HCT116 (cell line): ENCODE data around the gene PLCB4. TPM values are rescaled to one million over a fixed set of nuclear protein-coding genes. Genes with fewer than 3 reads are reported as not detected.

Source experiments
- ATAC-seq: fragments of 200-7000 bp; cut with Tn5 transposase; 2 replicates; pipeline ENCODE4 v1.9.1; 2020; ENCODE audit warnings: mild to moderate bottlenecking, moderate library complexity
- BruUV-seq: library from RNA; stranded (reverse); fragments of 400-500 nt; replicated peaks from 2 replicates; lab custom pipeline; 2021; lab: Mats Ljungman, UMichigan
- CTCF ChIA-PET: fragments of 300-600 bp; sonication (Branson Sonifier 250); formaldehyde crosslinking; loops from one replicate; lab custom pipeline; 2021; ENCODE audit warnings: antibody characterized with exemption; lab: Charles Lee
- POLR2A ChIA-PET: fragments of 300-600, 350-600 bp; sonication (Branson Sonifier 250); formaldehyde crosslinking; loops from one replicate; lab custom pipeline; 2021; ENCODE audit warnings: antibody characterized with exemption; lab: Charles Lee
- RAD21 ChIA-PET, 2 experiments: fragments of 300-600 bp; sonication (Branson Sonifier 250); formaldehyde crosslinking; loops; one replicate each; lab custom pipeline; 2023; ENCODE audit warnings: low total read pairs in 2 of 2; ENCODE audit not compliant: uncharacterized antibody in 2 of 2, unreplicated experiment in 2 of 2, low non-redundant PET in 1 of 2; lab: Charles Lee
- DNase-seq: peaks from one replicate; pipeline ENCODE4 v3.0.0-alpha.2; 2010; ENCODE audit warnings: low read depth, low spot score
- H2AFZ ChIP-seq: fragments of 200-600 bp; shearing (Covaris generic), sonication (generic); 2 replicates; pipeline ENCODE4 v1.6.1; 2017; ENCODE audit warnings: low read depth, mixed run types, mixed read lengths, antibody characterized with exemption, low read length; ENCODE audit not compliant: poor library complexity, severe bottlenecking
- H3K27ac ChIP-seq: 2 replicates; pipeline ENCODE4 v1.5.1; 2012; ENCODE audit warnings: low read depth, low read length
- H3K27me3 ChIP-seq: fragments of 200-600 bp; sonication (generic); 2 replicates; pipeline ENCODE4 v1.6.1; 2016; ENCODE audit warnings: mixed run types, low read length, mixed read lengths; ENCODE audit not compliant: insufficient read depth
- H3K36me3 ChIP-seq, 2 experiments: fragments of 200-500 bp in 1 of 2; fragments of 200-600 bp in 1 of 2; sonication (Bioruptor generic) in 1 of 2; sonication (generic) in 1 of 2; 2 replicates each; pipeline versions ENCODE4 v1.5.1 to v1.6.1; 2014 to 2016; ENCODE audit warnings: low read length in 2 of 2, inconsistent platforms in 1 of 2, mixed read lengths in 1 of 2, mixed run types in 1 of 2; ENCODE audit not compliant: insufficient read depth in 2 of 2, control insufficient read depth in 1 of 2
- H3K4me1 ChIP-seq, 2 experiments: fragments of 200-600 bp in 1 of 2; sonication (generic) in 1 of 2; 2 replicates each; pipeline versions ENCODE4 v1.5.1 to v1.6.1; 2012 to 2017; ENCODE audit warnings: low read length in 2 of 2, inconsistent platforms in 1 of 2, mild to moderate bottlenecking in 1 of 2, mixed read lengths in 1 of 2, mixed run types in 1 of 2, moderate library complexity in 1 of 2; ENCODE audit not compliant: insufficient read depth in 2 of 2, control insufficient read depth in 1 of 2
- H3K4me2 ChIP-seq: fragments of 200-600 bp; sonication (generic); 2 replicates; pipeline ENCODE4 v1.6.1; 2017; ENCODE audit warnings: mixed run types, low read length, mixed read lengths
- H3K4me3 ChIP-seq, 2 experiments: fragments of 200-600 bp in 1 of 2; sonication (generic) in 1 of 2; replicated peaks in 1 of 2; 2 replicates each; pipeline ENCODE4 v1.5.1; 2011 to 2016; ENCODE audit warnings: low read length in 2 of 2, control low read depth in 1 of 2, low read depth in 1 of 2, mild to moderate bottlenecking in 1 of 2, mixed read lengths in 1 of 2, mixed run types in 1 of 2
- H3K79me2 ChIP-seq: fragments of 200-600 bp; sonication (generic); 2 replicates; pipeline ENCODE4 v1.6.1; 2017; ENCODE audit warnings: mild to moderate bottlenecking, mixed run types, low read length, moderate library complexity, mixed read lengths; ENCODE audit not compliant: insufficient read depth
- H3K9ac ChIP-seq: fragments of 200-600 bp; sonication (generic); 2 replicates; pipeline ENCODE4 v1.6.1; 2016; ENCODE audit warnings: low read length, mixed read lengths
- H3K9me2 ChIP-seq: fragments of 200-600 bp; sonication (generic), shearing (Covaris generic); 2 replicates; pipeline ENCODE4 v1.6.1; 2017; ENCODE audit warnings: mixed run types, mild to moderate bottlenecking, moderate library complexity; ENCODE audit not compliant: insufficient read depth
- H3K9me3 ChIP-seq, 2 experiments: fragments of 200-500 bp in 1 of 2; fragments of 200-600 bp in 1 of 2; sonication (Bioruptor generic) in 1 of 2; sonication (generic) in 1 of 2; 2 replicates each; pipeline ENCODE4 v1.6.1; 2014 to 2017; ENCODE audit warnings: low read length in 2 of 2, mixed read lengths in 2 of 2, inconsistent platforms in 1 of 2, low read depth in 1 of 2, mild to moderate bottlenecking in 1 of 2, mixed run types in 1 of 2, moderate library complexity in 1 of 2; ENCODE audit not compliant: control insufficient read depth in 1 of 2, insufficient read depth in 1 of 2
- H4K20me1 ChIP-seq: fragments of 200-600 bp; sonication (generic), shearing (Covaris generic); 2 replicates; pipeline ENCODE4 v1.6.1; 2017; ENCODE audit warnings: mixed run types, mild to moderate bottlenecking, moderate library complexity; ENCODE audit not compliant: insufficient read depth
- ELF1 ChIP-seq: IDR thresholded peaks from 2 replicates; pipeline ENCODE4 v1.6.1; 2012; ENCODE audit warnings: low read depth, borderline replicate concordance
- EZH2phosphoT487 ChIP-seq: fragments of 200-600 bp; IDR thresholded peaks from 2 replicates; pipeline ENCODE4 v1.6.1; 2018; ENCODE audit warnings: antibody characterized with exemption, borderline replicate concordance
- JUND ChIP-seq: IDR thresholded peaks from 2 replicates; pipeline ENCODE4 v1.6.1; 2012
- POLR2AphosphoS5 ChIP-seq: IDR thresholded peaks from 2 replicates; pipeline ENCODE4 v1.6.1; 2011; ENCODE audit warnings: mild to moderate bottlenecking, low read depth, low read length, moderate library complexity
- RAD21 ChIP-seq: IDR thresholded peaks from 2 replicates; pipeline ENCODE4 v1.6.1; 2012; ENCODE audit warnings: low read depth, mild to moderate bottlenecking
- SRF ChIP-seq: IDR thresholded peaks from 2 replicates; pipeline ENCODE4 v1.6.1; 2012; ENCODE audit warnings: low read depth
- ZNF274 ChIP-seq: fragments of 200-500 bp; sonication (Bioruptor generic); IDR thresholded peaks from 2 replicates; pipeline ENCODE4 v1.6.1; 2014; ENCODE audit warnings: mild to moderate bottlenecking, low read depth, low read length, inconsistent platforms
- intact Hi-C: fragments of 100-400 bp; cut with micrococcal nuclease; formaldehyde crosslinking; loops from 2 replicates; pipeline ENCODE4 v1.10.0; 2022
- total RNA-seq: library from RNA; stranded (reverse); gene quantifications from one replicate; pipeline ENCODE4 v1.2.1, GENCODE V29; 2021; ENCODE audit not compliant: unreplicated experiment
- TF ChIP-seq, protein P1 (sequence below): IDR thresholded peaks from 2 replicates; pipeline ENCODE4 v1.6.1; 2011; ENCODE audit warnings: mild to moderate bottlenecking, low read length, moderate library complexity; ENCODE audit not compliant: insufficient replicate concordance; ENCODE audit errors: extremely low read depth
- TF ChIP-seq, protein P2 (sequence below): IDR thresholded peaks from 2 replicates; pipeline ENCODE4 v1.6.1; 2012
- TF ChIP-seq, protein P3 (sequence below), 3 experiments: fragments of 200-600 bp in 1 of 3; sonication (generic) in 1 of 3; IDR thresholded peaks in 2 of 3; conservative IDR thresholded peaks in 1 of 3; 2 replicates each; pipeline ENCODE4 v1.5.1; 2012 to 2017; ENCODE audit warnings: low read depth in 2 of 3, low read length in 2 of 3, antibody characterized with exemption in 1 of 3, borderline replicate concordance in 1 of 3, control low read depth in 1 of 3, mild to moderate bottlenecking in 1 of 3, mixed read lengths in 1 of 3, mixed run types in 1 of 3, moderate library complexity in 1 of 3; ENCODE audit not compliant: insufficient read depth in 1 of 3
- TF ChIP-seq, protein P4 (sequence below): IDR thresholded peaks from 2 replicates; pipeline ENCODE4 v1.6.1; 2012; ENCODE audit warnings: low read depth

The PLCB4 gene
- total RNA-seq, 1 experiment from 2014 or later = 2.5 TPM

DNA sequence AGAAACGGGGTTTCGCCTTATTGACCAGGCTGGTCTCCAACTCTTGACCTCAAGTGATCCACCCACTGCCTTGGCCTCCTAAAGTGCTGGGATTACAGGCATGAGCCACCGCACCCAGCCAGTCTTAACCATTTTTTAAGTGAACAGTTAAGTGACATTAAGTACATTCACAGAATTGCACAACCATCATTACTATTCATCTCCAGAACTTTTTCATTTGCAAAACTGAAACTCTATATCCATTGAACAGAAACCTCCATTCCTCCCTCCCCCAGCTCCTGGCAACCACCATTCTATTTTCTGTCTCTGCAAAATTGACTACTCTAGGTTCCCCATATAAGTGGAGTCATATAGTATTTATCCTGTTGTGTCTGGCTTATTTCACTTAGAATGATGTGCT, 59.7 kb downstream of the PLCB4 start:
- RAD21 ChIA-PET = no interaction called here

More for the DNA sequence above, 59.7 kb downstream of the PLCB4 start:
- H4K20me1 ChIP-seq = no peaks in the 10 kb centered on the region
- H3K79me2 ChIP-seq = no peaks in the 10 kb centered on the region
- no peak overlapping the region for H2AFZ ChIP-seq
- no peak for ATAC-seq
- BruUV-seq = no TSS peak
- H3K27ac ChIP-seq = no peak overlapping the region
- H3K27me3 ChIP-seq = no peaks in the 10 kb centered on the region
- no peak overlapping the region for H3K4me2 ChIP-seq
- no peaks in the 10 kb centered on the region for H3K9me2 ChIP-seq
- ChIA-PET POLR2A (no interaction called here), CTCF (no interaction called here)
- DNase-seq = no peak
- no peak overlapping the region for H3K4me3 ChIP-seq
- H3K9ac ChIP-seq = no peak overlapping the region
- H3K36me3 ChIP-seq = no peaks in the 10 kb centered on the region
- no peaks in the 10 kb centered on the region for H3K9me3 ChIP-seq
- intact Hi-C loops = no loop called here
- H3K4me1 ChIP-seq = no peaks in the 10 kb centered on the region
- TF ChIP-seq POLR2AphosphoS5 (no peak), RAD21 (no peak), ZNF274 (no peak), JUND (no peak), SRF (no peak), ELF1 (no peak), EZH2phosphoT487 (no peak)
- TF ChIP-seq, protein P1, sequence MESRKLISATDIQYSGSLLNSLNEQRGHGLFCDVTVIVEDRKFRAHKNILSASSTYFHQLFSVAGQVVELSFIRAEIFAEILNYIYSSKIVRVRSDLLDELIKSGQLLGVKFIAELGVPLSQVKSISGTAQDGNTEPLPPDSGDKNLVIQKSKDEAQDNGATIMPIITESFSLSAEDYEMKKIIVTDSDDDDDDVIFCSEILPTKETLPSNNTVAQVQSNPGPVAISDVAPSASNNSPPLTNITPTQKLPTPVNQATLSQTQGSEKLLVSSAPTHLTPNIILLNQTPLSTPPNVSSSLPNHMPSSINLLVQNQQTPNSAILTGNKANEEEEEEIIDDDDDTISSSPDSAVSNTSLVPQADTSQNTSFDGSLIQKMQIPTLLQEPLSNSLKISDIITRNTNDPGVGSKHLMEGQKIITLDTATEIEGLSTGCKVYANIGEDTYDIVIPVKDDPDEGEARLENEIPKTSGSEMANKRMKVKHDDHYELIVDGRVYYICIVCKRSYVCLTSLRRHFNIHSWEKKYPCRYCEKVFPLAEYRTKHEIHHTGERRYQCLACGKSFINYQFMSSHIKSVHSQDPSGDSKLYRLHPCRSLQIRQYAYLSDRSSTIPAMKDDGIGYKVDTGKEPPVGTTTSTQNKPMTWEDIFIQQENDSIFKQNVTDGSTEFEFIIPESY = no peak
- TF ChIP-seq, protein P2, sequence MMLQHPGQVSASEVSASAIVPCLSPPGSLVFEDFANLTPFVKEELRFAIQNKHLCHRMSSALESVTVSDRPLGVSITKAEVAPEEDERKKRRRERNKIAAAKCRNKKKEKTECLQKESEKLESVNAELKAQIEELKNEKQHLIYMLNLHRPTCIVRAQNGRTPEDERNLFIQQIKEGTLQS = no peak
- TF ChIP-seq, protein P3, sequence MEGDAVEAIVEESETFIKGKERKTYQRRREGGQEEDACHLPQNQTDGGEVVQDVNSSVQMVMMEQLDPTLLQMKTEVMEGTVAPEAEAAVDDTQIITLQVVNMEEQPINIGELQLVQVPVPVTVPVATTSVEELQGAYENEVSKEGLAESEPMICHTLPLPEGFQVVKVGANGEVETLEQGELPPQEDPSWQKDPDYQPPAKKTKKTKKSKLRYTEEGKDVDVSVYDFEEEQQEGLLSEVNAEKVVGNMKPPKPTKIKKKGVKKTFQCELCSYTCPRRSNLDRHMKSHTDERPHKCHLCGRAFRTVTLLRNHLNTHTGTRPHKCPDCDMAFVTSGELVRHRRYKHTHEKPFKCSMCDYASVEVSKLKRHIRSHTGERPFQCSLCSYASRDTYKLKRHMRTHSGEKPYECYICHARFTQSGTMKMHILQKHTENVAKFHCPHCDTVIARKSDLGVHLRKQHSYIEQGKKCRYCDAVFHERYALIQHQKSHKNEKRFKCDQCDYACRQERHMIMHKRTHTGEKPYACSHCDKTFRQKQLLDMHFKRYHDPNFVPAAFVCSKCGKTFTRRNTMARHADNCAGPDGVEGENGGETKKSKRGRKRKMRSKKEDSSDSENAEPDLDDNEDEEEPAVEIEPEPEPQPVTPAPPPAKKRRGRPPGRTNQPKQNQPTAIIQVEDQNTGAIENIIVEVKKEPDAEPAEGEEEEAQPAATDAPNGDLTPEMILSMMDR (IDR thresholded peaks at IDR 0.05 in 2 of 3, conservative IDR thresholded peaks at IDR 0.05 in 1 of 3; ENCODE audit: borderline replicate concordance in 1 of 3, insufficient read depth in 1 of 3, low read depth in 2 of 3, low read length in 2 of 3) = no peak
- TF ChIP-seq, protein P4, sequence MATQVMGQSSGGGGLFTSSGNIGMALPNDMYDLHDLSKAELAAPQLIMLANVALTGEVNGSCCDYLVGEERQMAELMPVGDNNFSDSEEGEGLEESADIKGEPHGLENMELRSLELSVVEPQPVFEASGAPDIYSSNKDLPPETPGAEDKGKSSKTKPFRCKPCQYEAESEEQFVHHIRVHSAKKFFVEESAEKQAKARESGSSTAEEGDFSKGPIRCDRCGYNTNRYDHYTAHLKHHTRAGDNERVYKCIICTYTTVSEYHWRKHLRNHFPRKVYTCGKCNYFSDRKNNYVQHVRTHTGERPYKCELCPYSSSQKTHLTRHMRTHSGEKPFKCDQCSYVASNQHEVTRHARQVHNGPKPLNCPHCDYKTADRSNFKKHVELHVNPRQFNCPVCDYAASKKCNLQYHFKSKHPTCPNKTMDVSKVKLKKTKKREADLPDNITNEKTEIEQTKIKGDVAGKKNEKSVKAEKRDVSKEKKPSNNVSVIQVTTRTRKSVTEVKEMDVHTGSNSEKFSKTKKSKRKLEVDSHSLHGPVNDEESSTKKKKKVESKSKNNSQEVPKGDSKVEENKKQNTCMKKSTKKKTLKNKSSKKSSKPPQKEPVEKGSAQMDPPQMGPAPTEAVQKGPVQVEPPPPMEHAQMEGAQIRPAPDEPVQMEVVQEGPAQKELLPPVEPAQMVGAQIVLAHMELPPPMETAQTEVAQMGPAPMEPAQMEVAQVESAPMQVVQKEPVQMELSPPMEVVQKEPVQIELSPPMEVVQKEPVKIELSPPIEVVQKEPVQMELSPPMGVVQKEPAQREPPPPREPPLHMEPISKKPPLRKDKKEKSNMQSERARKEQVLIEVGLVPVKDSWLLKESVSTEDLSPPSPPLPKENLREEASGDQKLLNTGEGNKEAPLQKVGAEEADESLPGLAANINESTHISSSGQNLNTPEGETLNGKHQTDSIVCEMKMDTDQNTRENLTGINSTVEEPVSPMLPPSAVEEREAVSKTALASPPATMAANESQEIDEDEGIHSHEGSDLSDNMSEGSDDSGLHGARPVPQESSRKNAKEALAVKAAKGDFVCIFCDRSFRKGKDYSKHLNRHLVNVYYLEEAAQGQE = no peak
- TF ChIP-seq, all 23 proteins: peak for 0
